Duodenal mucosa (tissue), 2 donors: ENCODE data around the gene CIB2.
A peak's percentile ranks its signal among the peaks of the same experiment; 100 is the strongest.

ENCODE experiments used
- H3K27ac ChIP-seq: one replicate; pipeline ENCODE4 v1.7.0; 2013; ENCODE audit warnings: low read depth, low read length
- H3K27me3 ChIP-seq, 2 donors: one replicate each; pipeline ENCODE4 v1.7.0; 2013; ENCODE audit warnings: low read length in 2 of 2, control low read depth in 1 of 2; ENCODE audit not compliant: insufficient read depth in 2 of 2, control insufficient read depth in 1 of 2
- H3K36me3 ChIP-seq, 2 donors: one replicate each; pipeline ENCODE4 v1.7.0; 2013; ENCODE audit warnings: low read length in 2 of 2, control low read depth in 1 of 2; ENCODE audit not compliant: insufficient read depth in 2 of 2, control insufficient read depth in 1 of 2
- H3K4me1 ChIP-seq, 2 donors: one replicate each; pipeline ENCODE4 v1.7.0; 2013; ENCODE audit warnings: low read length in 2 of 2, control low read depth in 1 of 2; ENCODE audit not compliant: insufficient read depth in 2 of 2, control insufficient read depth in 1 of 2
- H3K4me3 ChIP-seq, 2 donors: one replicate each; pipeline ENCODE4 v1.7.0; 2013; ENCODE audit warnings: low read length in 2 of 2, low read depth in 1 of 2
- H3K9ac ChIP-seq, 2 donors: one replicate each; pipeline ENCODE4 v1.7.0; 2013; ENCODE audit warnings: low read length in 2 of 2, low read depth in 1 of 2
- H3K9me3 ChIP-seq, 2 donors: one replicate each; pipeline ENCODE4 v1.7.0; 2013; ENCODE audit warnings: low read length in 2 of 2, control low read depth in 1 of 2; ENCODE audit not compliant: control insufficient read depth in 1 of 2

CIB2 gene

DNA sequence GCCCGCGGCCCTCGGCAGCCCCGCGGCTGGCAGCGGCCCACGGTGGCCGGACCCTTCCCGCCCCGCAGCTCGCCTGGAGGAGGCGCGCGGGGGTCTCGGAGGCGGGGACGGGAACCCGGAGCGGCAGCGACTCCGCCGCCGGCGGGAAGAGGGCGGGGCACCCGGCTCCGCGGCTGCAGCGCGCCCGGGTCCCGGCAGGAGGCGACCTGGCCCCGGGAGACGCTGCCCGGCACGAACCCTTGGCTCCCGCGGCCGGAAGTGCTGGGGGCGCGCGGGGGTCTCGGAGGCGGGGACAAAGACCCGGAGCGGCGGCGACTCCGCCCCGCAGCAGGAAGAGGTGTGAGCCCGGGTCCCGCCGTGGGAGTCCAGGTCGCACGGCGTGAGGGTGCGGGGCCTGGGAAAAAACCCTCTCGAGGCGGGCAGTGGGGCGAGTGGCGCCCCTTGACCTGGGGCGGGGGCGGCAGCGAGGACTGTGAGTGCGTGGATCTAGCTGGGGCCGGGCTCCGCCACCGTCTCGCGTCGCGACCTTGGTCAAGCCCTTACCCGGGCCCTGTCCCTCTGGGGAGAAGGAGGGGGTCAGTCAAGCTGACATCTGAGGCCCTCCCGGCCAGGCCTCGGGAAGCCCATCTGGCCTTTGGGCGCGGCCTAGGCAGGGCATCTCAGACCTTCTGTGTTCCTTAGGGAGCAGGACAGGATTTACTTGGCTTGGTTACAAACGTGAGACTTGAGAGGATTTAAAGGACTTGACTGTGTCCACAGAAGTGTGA, at the start of gene CIB2:
Gene CIB2 (minus strand): TSS at position 151 of the 767 bp plus-strand sequence. CDS start 230 bp downstream, outside the sequence.
- no peaks in the 10 kb centered on the region for H3K9me3 ChIP-seq
- H3K9ac ChIP-seq, result peak within 1 kb of the TSS; percentile 85 to 95
- peak within 1 kb of the TSS; percentile 48 for H3K27ac ChIP-seq
- H3K4me1 ChIP-seq, result peaks cover 34 to 46% of the 10 kb centered on the region in 2 donors
- H3K27me3 ChIP-seq, result no peaks in the 10 kb centered on the region
- no peaks in the 10 kb centered on the region for H3K36me3 ChIP-seq
- peak within 1 kb of the TSS; percentile 80 to 82 for H3K4me3 ChIP-seq

DNA sequence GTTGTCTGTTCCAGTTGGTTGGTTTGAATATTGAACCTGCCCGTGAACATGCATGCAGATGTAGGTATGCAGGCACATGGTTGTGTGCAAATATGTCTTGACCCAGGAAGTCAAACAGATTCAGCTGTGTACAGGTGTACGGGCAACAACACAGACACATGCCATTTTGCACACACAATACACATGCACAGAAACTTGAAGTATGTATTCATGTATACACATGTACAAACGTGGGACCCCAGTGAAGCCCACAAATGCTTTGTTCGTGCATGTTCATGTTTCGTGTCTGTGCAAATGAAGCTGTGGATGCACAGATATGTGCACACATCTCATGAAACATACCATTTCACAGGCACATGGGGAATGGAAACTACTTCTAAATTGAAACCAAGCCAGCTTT, 48.7 kb upstream of the CIB2 start:
- H3K4me3 ChIP-seq, result no peak overlapping the region
- H3K9me3 ChIP-seq, result no peaks in the 10 kb centered on the region
- H3K27me3 ChIP-seq, result no peaks in the 10 kb centered on the region
- no peaks in the 10 kb centered on the region for H3K4me1 ChIP-seq
- no peaks in the 10 kb centered on the region for H3K36me3 ChIP-seq
- no peak overlapping the region for H3K9ac ChIP-seq
- H3K27ac ChIP-seq, result no peak overlapping the region

- no peaks in the 10 kb centered on the region for H3K4me1 ChIP-seq
- no peaks in the 10 kb centered on the region for H3K9me3 ChIP-seq
- no peak overlapping the region for H3K4me3 ChIP-seq
- H3K36me3 ChIP-seq, result no peaks in the 10 kb centered on the region
- no peaks in the 10 kb centered on the region for H3K27me3 ChIP-seq
- H3K9ac ChIP-seq, result no peak overlapping the region
- H3K27ac ChIP-seq, result no peak overlapping the region
Observed at GRCh38 chr15:78179286-78179840, 48.1 kb upstream of the CIB2 start.

DNA sequence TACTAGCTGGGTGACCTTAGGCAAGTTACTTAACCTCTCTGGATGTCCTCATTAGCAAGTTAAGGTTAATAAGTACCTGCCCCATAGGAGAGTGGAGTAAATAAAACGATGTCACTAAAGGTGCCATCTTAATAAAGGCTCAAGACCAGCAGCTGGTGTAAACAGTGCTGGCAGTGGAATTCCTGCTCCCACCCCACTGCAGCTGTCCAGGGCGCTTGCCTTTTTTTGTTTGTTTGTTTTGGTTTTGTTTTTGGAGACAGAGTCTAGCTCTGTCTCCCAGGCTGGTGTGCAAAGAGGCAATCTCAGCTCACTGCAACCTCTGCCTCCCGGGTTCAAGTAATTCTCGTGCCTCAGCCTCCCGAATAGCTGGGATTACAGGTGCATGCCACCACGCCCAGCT, 46.8 kb upstream of the CIB2 start:
- Histone ChIP-seq H3K9me3 (no peaks in the 10 kb centered on the region), H3K36me3 (peaks cover 6 to 7% of the 10 kb centered on the region in 2 donors)

GRCh38 chr15:78177447-78177873, 46.2 kb upstream of the CIB2 start:
- Histone ChIP-seq H3K9me3 (no peaks in the 10 kb centered on the region), H3K27ac (no peak overlapping the region), H3K4me1 (peaks cover 4 to 5% of the 10 kb centered on the region in 2 donors), H3K4me3 (no peak overlapping the region), H3K27me3 (no peaks in the 10 kb centered on the region), H3K9ac (no peak overlapping the region), H3K36me3 (peaks cover 9 to 10% of the 10 kb centered on the region in 2 donors)

More for the DNA sequence above, 46.8 kb upstream of the CIB2 start:
- H3K4me1 ChIP-seq, result peaks cover 4 to 5% of the 10 kb centered on the region in 2 donors
- H3K9ac ChIP-seq, result no peak overlapping the region
- H3K27ac ChIP-seq, result no peak overlapping the region
- no peaks in the 10 kb centered on the region for H3K27me3 ChIP-seq
- H3K4me3 ChIP-seq, result no peak overlapping the region

GRCh38 chr15:78175330-78175729, 44.1 kb upstream of the CIB2 start:
- no peak overlapping the region for H3K4me3 ChIP-seq
- no peaks in the 10 kb centered on the region for H3K27me3 ChIP-seq
- H3K27ac ChIP-seq, result no peak overlapping the region
- no peak overlapping the region for H3K9ac ChIP-seq
- peaks cover 26 to 30% of the 10 kb centered on the region in 2 donors for H3K36me3 ChIP-seq
- peaks cover 5 to 12% of the 10 kb centered on the region in 2 donors for H3K4me1 ChIP-seq
- no peaks in the 10 kb centered on the region for H3K9me3 ChIP-seq

GRCh38 chr15:78174401-78174800, 43.2 kb upstream of the CIB2 start:
- Histone ChIP-seq H3K9ac (no peak overlapping the region), H3K27ac (no peak overlapping the region), H3K4me3 (no peak overlapping the region), H3K27me3 (no peaks in the 10 kb centered on the region), H3K4me1 (peaks cover 5 to 12% of the 10 kb centered on the region in 2 donors), H3K9me3 (no peaks in the 10 kb centered on the region), H3K36me3 (peaks cover 27 to 40% of the 10 kb centered on the region in 2 donors)

- H3K4me1 ChIP-seq, result peaks cover 5 to 12% of the 10 kb centered on the region in 2 donors
- H3K27me3 ChIP-seq, result no peaks in the 10 kb centered on the region
- H3K9ac ChIP-seq, result no peak overlapping the region
- H3K27ac ChIP-seq, result no peak overlapping the region
- H3K4me3 ChIP-seq, result no peak overlapping the region
- H3K36me3 ChIP-seq, result peaks cover 33 to 58% of the 10 kb centered on the region in 2 donors
- H3K9me3 ChIP-seq, result no peaks in the 10 kb centered on the region
Observed at GRCh38 chr15:78171864-78172472, 40.7 kb upstream of the CIB2 start.

DNA sequence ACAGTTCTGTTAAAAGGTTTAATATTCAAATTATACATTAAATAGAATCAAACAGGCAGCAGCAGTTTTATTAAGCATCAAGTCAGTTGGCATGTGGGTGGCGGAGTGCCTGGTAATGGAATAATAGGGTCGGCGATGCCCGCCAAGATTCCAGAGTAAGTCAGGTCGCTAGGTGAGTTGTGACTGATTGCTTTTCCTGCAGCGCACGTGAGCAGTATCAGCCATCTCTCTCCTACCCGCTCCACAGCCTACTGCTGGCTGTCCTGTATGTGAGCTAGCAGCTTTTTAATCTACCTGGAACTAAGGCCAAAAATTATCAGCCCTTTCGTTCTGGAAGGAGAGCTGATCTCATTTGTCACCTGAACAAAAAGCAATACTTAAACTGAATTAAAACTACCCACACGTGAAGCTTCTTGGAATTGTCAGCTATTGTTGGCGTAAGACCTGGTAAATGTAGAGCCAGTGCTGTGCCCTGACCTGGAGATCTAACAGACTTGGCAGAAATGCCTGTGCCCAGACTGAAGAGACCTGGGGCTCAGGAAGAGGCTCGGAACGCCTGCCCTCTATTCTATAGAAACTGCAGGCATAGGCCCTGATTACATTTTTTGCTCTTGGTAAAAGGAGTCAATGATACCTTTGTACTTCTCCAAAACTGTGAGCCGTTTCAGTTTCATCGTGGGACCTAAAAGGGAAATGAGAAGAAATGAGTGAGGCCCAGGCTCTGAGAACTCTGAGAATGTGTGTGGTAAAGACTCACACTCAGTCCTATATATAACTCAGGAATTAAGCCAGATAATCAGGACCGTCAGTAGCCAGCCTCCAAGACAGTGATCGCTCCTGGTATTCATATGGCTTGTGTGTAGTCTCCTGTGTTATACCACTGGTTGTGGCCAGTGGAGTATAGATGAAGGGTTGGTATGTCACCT, 39.9 kb upstream of the CIB2 start:
- no peak overlapping the region for H3K27ac ChIP-seq
- no peak overlapping the region for H3K9ac ChIP-seq
- H3K4me3 ChIP-seq, result no peak overlapping the region
- peaks cover 5 to 12% of the 10 kb centered on the region in 2 donors for H3K4me1 ChIP-seq
- H3K9me3 ChIP-seq, result no peaks in the 10 kb centered on the region
- no peaks in the 10 kb centered on the region for H3K27me3 ChIP-seq
- peaks cover 38 to 63% of the 10 kb centered on the region in 2 donors for H3K36me3 ChIP-seq
